HepG2 (cell line): ENCODE data around the gene HECTD2. TPM values are rescaled to one million over a fixed set of nuclear protein-coding genes. Genes with fewer than 3 reads are reported as not detected.
"Not testable (repeated sequence)": the region's sequence is repeated elsewhere in the genome, so short reads cannot be mapped to it uniquely, and the experiment has no call there.

Source experiments
- ATAC-seq: fragments of 200-7000 bp; cut with Tn5 transposase; 3 replicates; pipeline ENCODE4 v1.9.1; 2020; ENCODE audit warnings: mild to moderate bottlenecking, moderate library complexity
- BruUV-seq: library from RNA; stranded (reverse); fragments of 400-500 nt; replicated peaks from 2 replicates; lab custom pipeline; 2021; lab: Mats Ljungman, UMichigan
- CTCF ChIA-PET: fragments of 300-600 bp; formaldehyde crosslinking; extraction: SDS; loops from one replicate; lab custom pipeline; 2021; ENCODE audit warnings: low total read pairs, inconsistent platforms, low intra/inter-chr PET ratio; lab: Yijun Ruan, JAX
- POLR2A ChIA-PET: fragments of 350-600 bp; sonication (Branson Sonifier 250); formaldehyde crosslinking; loops from one replicate; lab custom pipeline; 2020; ENCODE audit warnings: antibody characterized with exemption, inconsistent platforms; lab: Yijun Ruan, JAX
- DNase-seq: peaks from one replicate; pipeline ENCODE4 v3.0.0-alpha.2; 2015; ENCODE audit warnings: low spot score
- FAIRE-seq: peaks from 3 replicates; lab custom pipeline; 2011; peaks lifted over from hg19 to GRCh38; lab: Jason Lieb, UNC
- H2AFZ ChIP-seq: one replicate; pipeline ENCODE4 v1.6.1; 2011; ENCODE audit warnings: low read length, inconsistent platforms
- H3K27ac ChIP-seq: fragments of 300-600 bp; 3 replicates; pipeline ENCODE4 v1.8.0; 2011; ENCODE audit warnings: mixed run types, mild to moderate bottlenecking, mixed read lengths, low read length, inconsistent platforms; ENCODE audit not compliant: insufficient read depth; ENCODE audit errors: extremely low read length
- H3K27me3 ChIP-seq, 2 experiments: fragments of 200-600 bp in 1 of 2; 2 replicates in 1 of 2; 3 replicates in 1 of 2; pipeline versions ENCODE4 v1.6.0 to v1.8.0; 2011; ENCODE audit warnings: low read length in 2 of 2, mild to moderate bottlenecking in 2 of 2, moderate library complexity in 2 of 2, inconsistent platforms in 1 of 2; ENCODE audit not compliant: insufficient read depth in 2 of 2, control insufficient read depth in 1 of 2
- H3K36me3 ChIP-seq, 2 experiments: fragments of 200-600 bp in 1 of 2; replicated peaks in 1 of 2; 2 replicates in 1 of 2; 3 replicates in 1 of 2; pipeline versions ENCODE4 v1.5.1 to v1.8.0; 2011; ENCODE audit warnings: low read length in 2 of 2, inconsistent platforms in 1 of 2; ENCODE audit not compliant: insufficient read depth in 2 of 2, control insufficient read depth in 1 of 2
- H3K4me1 ChIP-seq: 2 replicates; pipeline ENCODE4 v1.5.1; 2012; ENCODE audit warnings: low read length, inconsistent platforms; ENCODE audit not compliant: insufficient read depth
- H3K4me2 ChIP-seq: 2 replicates; pipeline ENCODE4 v1.6.0; 2011; ENCODE audit warnings: low read depth, low read length, inconsistent platforms
- H3K4me3 ChIP-seq, 3 experiments: fragments of 200-600 bp in 1 of 3; sonication (generic), shearing (Covaris generic) in 1 of 3; replicated peaks in 1 of 3; 2 replicates each; pipeline ENCODE4 v1.5.1; 2011 to 2016; ENCODE audit warnings: low read length in 3 of 3, inconsistent platforms in 2 of 3, low read depth in 2 of 3, mild to moderate bottlenecking in 2 of 3, control low read depth in 1 of 3, mixed read lengths in 1 of 3; ENCODE audit not compliant: insufficient read depth in 1 of 3
- H3K79me2 ChIP-seq: one replicate; pipeline ENCODE4 v1.6.1; 2011; ENCODE audit warnings: low read length, inconsistent platforms; ENCODE audit not compliant: insufficient read depth
- H3K9ac ChIP-seq: 2 replicates; pipeline ENCODE4 v1.6.0; 2011; ENCODE audit warnings: mild to moderate bottlenecking, low read depth, low read length, inconsistent platforms; ENCODE audit not compliant: insufficient read depth
- H3K9me3 ChIP-seq: 2 replicates; pipeline ENCODE4 v1.5.1; 2012; ENCODE audit warnings: mild to moderate bottlenecking, low read length
- H4K20me1 ChIP-seq: 2 replicates; pipeline ENCODE4 v1.6.0; 2011; ENCODE audit warnings: inconsistent platforms, mild to moderate bottlenecking, low read length, moderate library complexity; ENCODE audit not compliant: insufficient read depth
- AHDC1 ChIP-seq: sonication (generic); formaldehyde crosslinking; IDR thresholded peaks from 2 replicates; pipeline ENCODE4 v1.5.1; 2020; ENCODE audit warnings: mild to moderate bottlenecking, missing genetic modification reagents, borderline replicate concordance
- HNF4A ChIP-seq: sonication (generic); formaldehyde crosslinking; IDR thresholded peaks from 2 replicates; pipeline ENCODE4 v1.4.0; 2020; ENCODE audit warnings: missing genetic modification reagents
- HNF4G ChIP-seq, 2 experiments: sonication (generic) in 1 of 2; formaldehyde crosslinking in 1 of 2; IDR thresholded peaks; 2 replicates each; pipeline versions ENCODE4 v1.4.0 to v1.6.1; 2011 to 2020; ENCODE audit warnings: borderline replicate concordance in 2 of 2, low read depth in 2 of 2, mild to moderate bottlenecking in 2 of 2, low read length in 1 of 2, missing genetic modification reagents in 1 of 2, moderate library complexity in 1 of 2
- NR2F1 ChIP-seq, 2 experiments: fragments of 450-650 bp in 1 of 2; formaldehyde crosslinking in 1 of 2; IDR thresholded peaks; 2 replicates each; pipeline versions ENCODE4 v1.5.0 to v1.6.1; 2016 to 2020; ENCODE audit warnings: mild to moderate bottlenecking in 1 of 2, missing compliant biosample characterization in 1 of 2, missing genetic modification reagents in 1 of 2, moderate library complexity in 1 of 2
- PHF21A ChIP-seq: sonication (generic); formaldehyde crosslinking; IDR thresholded peaks from 2 replicates; pipeline ENCODE4 v1.5.0; 2020; ENCODE audit warnings: mild to moderate bottlenecking, missing genetic modification reagents
- ZNF556 ChIP-seq: sonication (generic); formaldehyde crosslinking; IDR thresholded peaks from 2 replicates; pipeline ENCODE4 v1.4.0; 2020; ENCODE audit warnings: mild to moderate bottlenecking, missing genetic modification reagents, borderline replicate concordance
- ZNF678 ChIP-seq: sonication (generic); formaldehyde crosslinking; IDR thresholded peaks from 2 replicates; pipeline ENCODE4 v1.4.0; 2020; ENCODE audit warnings: mild to moderate bottlenecking, missing genetic modification reagents
- ZNF720 ChIP-seq: sonication (generic); formaldehyde crosslinking; IDR thresholded peaks from 2 replicates; pipeline ENCODE4 v1.4.0; 2020; ENCODE audit warnings: missing genetic modification reagents
- ZNF746 ChIP-seq: sonication (generic); formaldehyde crosslinking; IDR thresholded peaks from 2 replicates; pipeline ENCODE4 v1.8.0; 2022; ENCODE audit warnings: mild to moderate bottlenecking, missing genetic modification reagents
- ZNF784 ChIP-seq: sonication (generic); formaldehyde crosslinking; IDR thresholded peaks from 2 replicates; pipeline ENCODE4 v1.5.1; 2020; ENCODE audit warnings: missing genetic modification reagents, mild to moderate bottlenecking, borderline replicate concordance
- WGBS: methylation state at CpG from one replicate; pipeline ENCODE4 v1.1.6; 2017; ENCODE audit warnings: low lambda C conversion rate; 5-methylcytosine and 5-hydroxymethylcytosine counted together
- in situ Hi-C: cut with HindIII; loops from 2 replicates; pipeline ENCODE4 v1.10.0; 2017; ENCODE audit warnings: low pct_unique_long_range_greater_than_20kb; ENCODE audit not compliant: extremely low pct_ligation_motif_present
- intact Hi-C: fragments of 100-400 bp; cut with micrococcal nuclease; formaldehyde crosslinking; loops from one replicate; pipeline ENCODE4 v1.10.0; 2022; ENCODE audit not compliant: unreplicated experiment
- polyA plus RNA-seq, 8 experiments: library from polyadenylated mRNA; depleted of rRNA in 3 of 8; stranded (reverse) in 7 of 8; unstranded in 1 of 8; fragments of >200 nt; fragmentation: Illumina TruSeq in 4 of 8; extraction: Trizol in 4 of 8; gene quantifications; 2 replicates each; pipeline versions ENCODE4 v1.2.1 to v1.2.3, GENCODE V29; 2011 to 2016; ENCODE audit warnings: low read depth in 4 of 8, missing spikeins in 1 of 8, mixed read lengths in 1 of 8; ENCODE audit not compliant: insufficient read depth in 1 of 8
- total RNA-seq, 5 experiments: library from RNA; depleted of rRNA; stranded (reverse); fragments of >200 nt; fragmentation: Illumina TruSeq; extraction: Trizol; gene quantifications; 2 replicates each; pipeline ENCODE4 v1.2.3, GENCODE V29; 2016; ENCODE audit warnings: low read depth in 1 of 5

Gene HECTD2
- total and polyA plus RNA-seq, 2 of the 13 experiments (the other 11 are each of a cell fraction or from before 2014, with no cell fraction given): 3.2 to 5.2 TPM

DNA sequence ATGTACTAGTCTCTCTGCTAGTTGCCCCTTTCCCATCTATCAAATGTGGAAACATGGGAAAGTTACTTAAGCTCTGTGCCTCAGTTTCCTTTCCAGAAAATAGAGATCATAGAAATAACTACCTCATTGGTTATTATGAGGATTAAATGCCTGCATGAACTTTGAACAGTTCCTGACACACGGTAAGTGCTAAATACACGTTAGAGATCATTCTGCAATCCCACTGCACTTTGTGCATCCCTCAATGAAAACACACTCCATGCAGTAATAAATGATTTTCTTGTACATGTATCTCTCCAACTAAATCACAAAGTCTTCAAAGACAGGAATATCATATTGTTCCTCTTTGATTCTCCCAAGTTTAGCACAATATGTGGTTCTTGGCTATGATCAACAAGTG is 149.6 kb downstream of the HECTD2 start:
- CTCF ChIA-PET: no interaction called here
- Histone ChIP-seq H4K20me1 (no peaks in the 10 kb centered on the region), H3K9me3 (peaks cover 10% of the 10 kb centered on the region), H3K9ac (no peak overlapping the region), H3K27me3 (no peaks in the 10 kb centered on the region), H2AFZ (no peak overlapping the region), H3K79me2 (no peaks in the 10 kb centered on the region), H3K36me3 (no peaks in the 10 kb centered on the region), H3K4me1 (peaks cover 86% of the 10 kb centered on the region), H3K4me2 (peak overlapping the region; percentile 6), H3K4me3 (no peak overlapping the region; a peak in 1 of 6 replicates), H3K27ac (peak overlapping the region; percentile 37)
- DNase-seq (peak; percentile 21), FAIRE-seq (no peak), ATAC-seq (no peak)
- POLR2A ChIA-PET: interaction anchor here (2.2 kb wide), 1 partner anchor 73 kb away, joined by 11 read pairs; the partner anchor contains the start of gene PPP1R3C
- intact Hi-C loops (loop anchor here (5.0 to 10.0 kb wide), 4 partner anchors 38 to 245 kb away; no protein-coding TSS in a partner anchor), in situ Hi-C loops (loop anchor here (5.0 to 10.0 kb wide), 2 partner anchors 73 to 265 kb away; partner anchors contain the start of gene PPP1R3C)
- WGBS: 12% methylated on average over 2 of the region's 2 CpGs
- no TSS peak for BruUV-seq
- TF ChIP-seq ZNF746 (CRISPR knock-in tag) (no peak), ZNF720 (CRISPR knock-in tag) (no peak), ZNF556 (CRISPR knock-in tag) (0 out of 2 replicates have a peak, but pooled peaks have one; percentile 6), NR2F1 (CRISPR knock-in tag; IDR thresholded peaks at IDR 0.05) (no peak), ZNF678 (CRISPR knock-in tag) (no peak), PHF21A (CRISPR knock-in tag) (0 out of 2 replicates have a peak, but pooled peaks have one; percentile 23), HNF4A (CRISPR knock-in tag) (peak; percentile 70), HNF4G (IDR thresholded peaks at IDR 0.05; ENCODE audit: borderline replicate concordance, low read depth, low read length) (0 out of 2 replicates have a peak, but pooled peaks have one; percentile 27), HNF4G (CRISPR knock-in tag; IDR thresholded peaks at IDR 0.05; ENCODE audit: borderline replicate concordance, low read depth) (no peak), ZNF784 (CRISPR knock-in tag) (peak; percentile 51; the same call in 1 of the 2 replicates), AHDC1 (CRISPR knock-in tag) (peak; percentile 18; the same call in 1 of the 2 replicates)

- H3K27ac ChIP-seq, H3K27me3 ChIP-seq, H3K79me2 ChIP-seq, H3K4me2 ChIP-seq, H2AFZ ChIP-seq, DNase-seq, H3K9ac ChIP-seq, BruUV-seq, H4K20me1 ChIP-seq, H3K36me3 ChIP-seq, H3K4me3 ChIP-seq, H3K9me3 ChIP-seq, POLR2A ChIA-PET, intact Hi-C loops, in situ Hi-C loops, FAIRE-seq, CTCF ChIA-PET, ATAC-seq: not testable (repeated sequence)
- 89% methylated on average over 3 of the region's 3 CpGs for WGBS
- H3K4me1 ChIP-seq: peaks cover 75% of the 10 kb centered on the region
These were observed 150.7 kb downstream of the HECTD2 start for GRCh38 chr10:91560827-91561226.
